ENCODE results near the gene LRP8.

DNA sequence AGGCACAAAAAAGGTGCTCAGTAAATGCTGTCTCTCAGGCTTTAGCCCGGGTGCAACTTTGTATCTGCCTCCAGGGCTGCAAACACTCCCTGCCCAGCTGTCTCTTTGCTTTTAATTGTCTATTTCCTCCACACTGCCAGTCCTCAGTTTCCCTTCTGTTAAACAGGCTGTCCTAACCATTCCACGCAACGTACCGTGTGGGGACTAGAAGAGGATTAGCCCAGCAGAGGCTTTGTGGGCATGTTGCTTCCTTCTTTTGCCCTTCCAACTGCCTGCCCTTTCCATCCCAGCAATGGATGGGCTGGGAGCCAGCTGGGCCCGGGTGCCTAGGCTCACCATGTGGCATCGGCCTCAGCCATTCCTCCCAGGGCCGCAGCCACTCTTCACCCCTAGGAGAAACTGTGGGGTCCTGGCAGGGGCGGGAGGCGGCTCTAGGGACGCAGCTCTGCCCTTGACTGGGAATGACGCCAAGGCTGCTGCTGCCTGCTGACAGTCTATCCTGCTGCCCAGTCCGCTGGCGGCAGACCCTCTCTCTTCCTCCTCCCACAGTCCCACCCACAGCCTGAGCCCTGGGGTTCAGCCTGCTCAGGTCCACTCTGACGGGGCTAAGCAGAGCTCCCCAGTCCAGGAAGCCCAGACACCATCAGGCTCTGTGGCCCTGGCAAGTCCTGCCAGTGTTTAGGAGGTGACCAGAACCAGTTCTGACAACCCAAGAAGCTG, 40.6 kb upstream of the LRP8 start:
- TF ChIP-seq, protein P1, sequence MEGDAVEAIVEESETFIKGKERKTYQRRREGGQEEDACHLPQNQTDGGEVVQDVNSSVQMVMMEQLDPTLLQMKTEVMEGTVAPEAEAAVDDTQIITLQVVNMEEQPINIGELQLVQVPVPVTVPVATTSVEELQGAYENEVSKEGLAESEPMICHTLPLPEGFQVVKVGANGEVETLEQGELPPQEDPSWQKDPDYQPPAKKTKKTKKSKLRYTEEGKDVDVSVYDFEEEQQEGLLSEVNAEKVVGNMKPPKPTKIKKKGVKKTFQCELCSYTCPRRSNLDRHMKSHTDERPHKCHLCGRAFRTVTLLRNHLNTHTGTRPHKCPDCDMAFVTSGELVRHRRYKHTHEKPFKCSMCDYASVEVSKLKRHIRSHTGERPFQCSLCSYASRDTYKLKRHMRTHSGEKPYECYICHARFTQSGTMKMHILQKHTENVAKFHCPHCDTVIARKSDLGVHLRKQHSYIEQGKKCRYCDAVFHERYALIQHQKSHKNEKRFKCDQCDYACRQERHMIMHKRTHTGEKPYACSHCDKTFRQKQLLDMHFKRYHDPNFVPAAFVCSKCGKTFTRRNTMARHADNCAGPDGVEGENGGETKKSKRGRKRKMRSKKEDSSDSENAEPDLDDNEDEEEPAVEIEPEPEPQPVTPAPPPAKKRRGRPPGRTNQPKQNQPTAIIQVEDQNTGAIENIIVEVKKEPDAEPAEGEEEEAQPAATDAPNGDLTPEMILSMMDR (IDR thresholded peaks at IDR 0.05; ENCODE audit: low read depth, low read length): no peak
- no peak for TF ChIP-seq EZH2phosphoT487 (IDR thresholded peaks at IDR 0.05; ENCODE audit: low read depth)
